GM12878 (cell line): Measurements from ENCODE around the gene NRSN2. TPM values are rescaled to one million over a fixed set of nuclear protein-coding genes. Genes with fewer than 3 reads are reported as not detected.
"Not testable (repeated sequence)": the region's sequence is repeated elsewhere in the genome, so short reads cannot be mapped to it uniquely, and the experiment has no call there.

Source experiments
- ATAC-seq: fragments of 200-7000 bp; cut with Tn5 transposase; 3 replicates; pipeline ENCODE4 v1.9.1; 2020; ENCODE audit warnings: mild to moderate bottlenecking, moderate library complexity
- BruUV-seq: library from RNA; stranded (reverse); fragments of 400-500 nt; replicated peaks from 2 replicates; lab custom pipeline; 2021; lab: Mats Ljungman, UMichigan
- CTCF ChIA-PET: fragments of 300-600 bp; sonication (Branson Sonifier 250); formaldehyde crosslinking; extraction: SDS; loops from one replicate; lab custom pipeline; 2021; ENCODE audit warnings: inconsistent platforms; lab: Yijun Ruan, JAX
- POLR2A ChIA-PET: fragments of 350-600 bp; formaldehyde crosslinking; extraction: SDS; loops from one replicate; lab custom pipeline; 2021; ENCODE audit warnings: inconsistent platforms; lab: Charles Lee
- RAD21 ChIA-PET: fragments of 300-600 bp; sonication (Branson Sonifier 250); formaldehyde crosslinking; loops from one replicate; lab custom pipeline; 2023; ENCODE audit warnings: antibody characterized with exemption; ENCODE audit not compliant: unreplicated experiment; lab: Charles Lee
- SMC1A ChIA-PET: fragments of 300-600 bp; sonication (Branson Sonifier 250); formaldehyde crosslinking; loops from one replicate; lab custom pipeline; 2023; ENCODE audit not compliant: unreplicated experiment, uncharacterized antibody; lab: Charles Lee
- DNase-seq: peaks from one replicate; pipeline ENCODE4 v3.0.0-alpha.2; 2011; ENCODE audit warnings: low read depth, low spot score
- FAIRE-seq: peaks from 3 replicates; lab custom pipeline; 2011; peaks lifted over from hg19 to GRCh38; lab: Jason Lieb, UNC
- H2AFZ ChIP-seq: 2 replicates; pipeline ENCODE4 v1.6.0; 2011; ENCODE audit warnings: low read depth, low read length, control low read depth; ENCODE audit not compliant: control insufficient read depth
- H3K27ac ChIP-seq: 2 replicates; pipeline ENCODE4 v1.5.1; 2011; ENCODE audit warnings: control low read depth; ENCODE audit not compliant: control insufficient read depth, insufficient read depth
- H3K27me3 ChIP-seq, 2 experiments: replicated peaks in 1 of 2; 2 replicates each; pipeline versions ENCODE4 v1.6.0 to v1.6.1; 2011; ENCODE audit warnings: low read length in 1 of 2; ENCODE audit not compliant: control insufficient read depth in 2 of 2, insufficient read depth in 2 of 2
- H3K36me3 ChIP-seq, 2 experiments: 2 replicates each; pipeline ENCODE4 v1.5.1; 2011; ENCODE audit warnings: low read length in 1 of 2; ENCODE audit not compliant: control insufficient read depth in 2 of 2, insufficient read depth in 2 of 2
- H3K4me1 ChIP-seq: 2 replicates; pipeline ENCODE4 v1.6.1; 2011; ENCODE audit warnings: mild to moderate bottlenecking, low read length, moderate library complexity, mixed read lengths; ENCODE audit not compliant: control insufficient read depth, insufficient read depth
- H3K4me2 ChIP-seq: 2 replicates; pipeline ENCODE4 v1.6.0; 2011; ENCODE audit warnings: control low read depth; ENCODE audit not compliant: control insufficient read depth, insufficient read depth
- H3K4me3 ChIP-seq: fragments of 200-600 bp; sonication (generic); 2 replicates; pipeline ENCODE4 v1.5.1; 2016
- H3K79me2 ChIP-seq: 2 replicates; pipeline ENCODE4 v1.6.0; 2011; ENCODE audit warnings: low read length; ENCODE audit not compliant: control insufficient read depth, insufficient read depth
- H3K9ac ChIP-seq: 2 replicates; pipeline ENCODE4 v1.8.0; 2011; ENCODE audit warnings: low read length, control low read depth, mixed read lengths; ENCODE audit not compliant: control insufficient read depth, insufficient read depth
- H3K9me3 ChIP-seq: replicated peaks from 3 replicates; pipeline ENCODE4 v1.5.1; 2011; ENCODE audit warnings: mild to moderate bottlenecking, low read length; ENCODE audit not compliant: control insufficient read depth, insufficient read depth
- H4K20me1 ChIP-seq: 2 replicates; pipeline ENCODE4 v1.6.0; 2011; ENCODE audit not compliant: control insufficient read depth, insufficient read depth
- ATF7 ChIP-seq: fragments of 450-650 bp; IDR thresholded peaks from 2 replicates; pipeline ENCODE4 v1.6.1; 2016; ENCODE audit warnings: low read depth, mild to moderate bottlenecking
- CBX5 ChIP-seq: sonication (generic); IDR thresholded peaks from 2 replicates; pipeline ENCODE4 v1.6.1; 2016; ENCODE audit warnings: low read depth, moderate library complexity, mild to moderate bottlenecking, inconsistent platforms
- CREB1 ChIP-seq: IDR thresholded peaks from 2 replicates; pipeline ENCODE4 v1.6.1; 2012; ENCODE audit warnings: low read depth, mild to moderate bottlenecking, inconsistent platforms
- CREM ChIP-seq: IDR thresholded peaks from 2 replicates; pipeline ENCODE4 v1.6.1; 2014; ENCODE audit warnings: antibody characterized with exemption, low read depth
- EED ChIP-seq: sonication (generic); IDR thresholded peaks from 2 replicates; pipeline ENCODE4 v1.6.1; 2016; ENCODE audit warnings: antibody characterized with exemption, low read depth
- ELK1 ChIP-seq: IDR thresholded peaks from 2 replicates; pipeline ENCODE4 v1.6.1; 2012; ENCODE audit warnings: low read depth, low read length, improper control_type of control experiment
- ESRRA ChIP-seq: IDR thresholded peaks from 2 replicates; pipeline ENCODE4 v1.6.1; 2012; ENCODE audit warnings: mild to moderate bottlenecking, low read length, improper control_type of control experiment
- KLF5 ChIP-seq: fragments of 450-650 bp; IDR thresholded peaks from 2 replicates; pipeline ENCODE4 v1.6.1; 2014; ENCODE audit warnings: mild to moderate bottlenecking; ENCODE audit not compliant: partially characterized antibody
- MLLT1 ChIP-seq: fragments of 450-650 bp; IDR thresholded peaks from 2 replicates; pipeline ENCODE4 v1.6.1; 2016; ENCODE audit warnings: mild to moderate bottlenecking
- NR2C1 ChIP-seq: fragments of 450-650 bp; IDR thresholded peaks from 2 replicates; pipeline ENCODE4 v1.6.1; 2017; ENCODE audit warnings: antibody characterized with exemption, mild to moderate bottlenecking, moderate library complexity
- PAX8 ChIP-seq: fragments of 450-650 bp; IDR thresholded peaks from 2 replicates; pipeline ENCODE4 v1.6.1; 2017; ENCODE audit warnings: mild to moderate bottlenecking, moderate library complexity
- POLR2AphosphoS5 ChIP-seq: IDR thresholded peaks from 2 replicates; pipeline ENCODE4 v1.6.1; 2011; ENCODE audit warnings: mild to moderate bottlenecking, low read length, inconsistent platforms
- RELA ChIP-seq: fragments of 450-650 bp; IDR thresholded peaks from 2 replicates; pipeline ENCODE4 v1.8.0; 2014; ENCODE audit warnings: borderline replicate concordance; ENCODE audit not compliant: partially characterized antibody
- RUNX3 ChIP-seq: IDR thresholded peaks from 2 replicates; pipeline ENCODE4 v1.6.1; 2012; ENCODE audit warnings: low read length, inconsistent platforms
- WRNIP1 ChIP-seq: IDR thresholded peaks from 2 replicates; pipeline ENCODE4 v1.6.1; 2011; ENCODE audit warnings: low read depth, low read length, improper control_type of control experiment, borderline replicate concordance
- WGBS: methylation state at CpG from one replicate; pipeline ENCODE4 v1.1.6; 2016; ENCODE audit warnings: low lambda C conversion rate; ENCODE audit not compliant: insufficient replicate concordance, insufficient coverage; ENCODE audit errors: missing lambda C conversion rate; 5-methylcytosine and 5-hydroxymethylcytosine counted together
- in situ Hi-C: fragments of 300-500 bp; cut with MboI; formaldehyde crosslinking; loops from 9 replicates; pipeline ENCODE4 v1.14.3; 2018; ENCODE audit warnings: mixed read lengths
- intact Hi-C: fragments of 100-400 bp; cut with micrococcal nuclease; formaldehyde crosslinking; loops from one replicate; pipeline ENCODE4 v1.14.2; 2022; ENCODE audit not compliant: unreplicated experiment
- polyA plus RNA-seq, 11 experiments: library from polyadenylated mRNA; depleted of rRNA in 4 of 11; unstranded in 6 of 11; stranded (reverse) in 5 of 11; fragments of >200 nt; fragmentation: Nextera tagmentation in 4 of 11; fragmentation: Illumina TruSeq in 1 of 11; extraction: Ambion mirVana in 4 of 11; extraction: Trizol in 1 of 11; gene quantifications; 1 replicate in 1 of 11; 2 replicates in 10 of 11; pipeline versions ENCODE4 v1.2.1 to v1.2.3, GENCODE V29; 2011 to 2016; ENCODE audit warnings: inconsistent platforms in 2 of 11, missing spikeins in 2 of 11, low read depth in 1 of 11
- total RNA-seq, 4 experiments: library from RNA; depleted of rRNA in 3 of 4; stranded (reverse); fragments of >200 nt in 3 of 4; fragmentation: Illumina TruSeq in 1 of 4; extraction: Trizol in 1 of 4; gene quantifications; 2 replicates each; pipeline versions ENCODE4 v1.2.1 to v1.2.3, GENCODE V29; 2013 to 2021

NRSN2 gene
- total and polyA plus RNA-seq, 10 of the 15 experiments (the other 5 are each of a cell fraction or from before 2014, with no cell fraction given) = 6.2 to 32.4 (median 13.0) TPM

GRCh38 chr20:372543-373082 is 25.7 kb downstream of the NRSN2 start:
- CTCF ChIA-PET = interaction anchor here (0.8 to 2.2 kb wide), 4 partner anchors 9 to 65 kb away, joined by 3 to 6 read pairs (median 4); no protein-coding TSS in a partner anchor
- H2AFZ ChIP-seq, H3K4me1 ChIP-seq, H3K27ac ChIP-seq, H3K27me3 ChIP-seq, DNase-seq, H3K79me2 ChIP-seq, BruUV-seq, H3K9ac ChIP-seq, SMC1A ChIA-PET, H3K4me2 ChIP-seq, in situ Hi-C loops, H3K36me3 ChIP-seq, H3K9me3 ChIP-seq, H4K20me1 ChIP-seq, intact Hi-C loops, FAIRE-seq, H3K4me3 ChIP-seq: not testable (repeated sequence)
- TF ChIP-seq EED = 0 out of 2 replicates have a peak, but pooled peaks have one; percentile 13
- TF ChIP-seq RUNX3 = 0 out of 2 replicates have a peak, but pooled peaks have one; percentile 9
- ATAC-seq = peak; percentile 53
- 67% methylated on average over 11 of the region's 11 CpGs for whole genome bisulfite sequencing
- RAD21 ChIA-PET = interaction anchor here (0.5 kb wide), 1 partner anchor 19 kb away, joined by 3 read pairs; no protein-coding TSS in a partner anchor
- POLR2A ChIA-PET = interaction anchor here (1.0 kb wide), 1 partner anchor 9 kb away, joined by 3 read pairs; no protein-coding TSS in a partner anchor

GRCh38 chr20:373171-373890 is 26.4 kb downstream of the NRSN2 start:
- BruUV-seq = no TSS peak
- ATAC-seq (peak; percentile 50), DNase-seq (no peak), FAIRE-seq (no peak)
- Histone ChIP-seq H3K9me3 (no peaks in the 10 kb centered on the region), H3K36me3 (no peaks in the 10 kb centered on the region), H3K4me1 (peaks cover 7% of the 10 kb centered on the region), H3K27ac (no peak overlapping the region), H3K27me3 (no peaks in the 10 kb centered on the region), H2AFZ (no peak overlapping the region), H3K9ac (no peak overlapping the region), H3K4me2 (no peak overlapping the region), H3K4me3 (no peak overlapping the region), H4K20me1 (no peaks in the 10 kb centered on the region), H3K79me2 (no peaks in the 10 kb centered on the region)
- in situ Hi-C loops = no loop called here
- POLR2A ChIA-PET = no interaction called here
- SMC1A ChIA-PET = interaction anchor here (0.6 to 1.4 kb wide), 2 partner anchors 9 to 60 kb away, joined by 3 read pairs; no protein-coding TSS in a partner anchor
- intact Hi-C loops = no loop called here
- RAD21 ChIA-PET = no interaction called here
- 85% methylated on average over 9 of the region's 9 CpGs for WGBS
- CTCF ChIA-PET = interaction anchor here (1.3 to 2.2 kb wide), 2 partner anchors 9 to 58 kb away, joined by 3 to 6 read pairs; no protein-coding TSS in a partner anchor
- TF ChIP-seq CREB1 (peak; percentile 76), RELA (no peak), POLR2AphosphoS5 (no peak), CBX5 (no peak), KLF5 (no peak), MLLT1 (no peak), ELK1 (no peak), ATF7 (peak; percentile 57; the same call in 1 of the 2 replicates), CREM (no peak), PAX8 (no peak), ESRRA (no peak), WRNIP1 (no peak), NR2C1 (no peak)
